H1 (cell line): ENCODE data around the gene ADIPOR2. TPM values are rescaled to one million over a fixed set of nuclear protein-coding genes. Genes with fewer than 3 reads are reported as not detected.
A peak's percentile ranks its signal among the peaks of the same experiment; 100 is the strongest.

Source experiments
- CTCF ChIA-PET: fragments of 300-600 bp; sonication (Branson Sonifier 250); formaldehyde crosslinking; loops from one replicate; lab custom pipeline; 2021; ENCODE audit not compliant: partially characterized antibody; lab: Charles Lee
- POLR2A ChIA-PET: fragments of 300-600 bp; sonication (Branson Sonifier 250); formaldehyde crosslinking; loops from one replicate; lab custom pipeline; 2021; ENCODE audit warnings: inconsistent platforms; ENCODE audit not compliant: partially characterized antibody; lab: Charles Lee
- DNase-seq, 2 experiments: peaks; one replicate each; pipeline versions ENCODE4 v3.0.0 to v3.0.0-alpha.2; 2010 to 2022; ENCODE audit warnings: low spot score in 2 of 2, low read depth in 1 of 2, mixed read lengths in 1 of 2
- FAIRE-seq: peaks from 2 replicates; lab custom pipeline; 2011; peaks lifted over from hg19 to GRCh38; lab: Jason Lieb, UNC
- H2AFZ ChIP-seq: 2 replicates; pipeline ENCODE4 v1.8.1; 2012; ENCODE audit warnings: low read length, inconsistent platforms
- H2AK5ac ChIP-seq: 2 replicates; pipeline ENCODE4 v1.6.1; 2013; ENCODE audit warnings: low read depth, low read length
- H2BK120ac ChIP-seq: replicated peaks from 2 replicates; pipeline ENCODE3; 2013; ENCODE audit warnings: low read depth, low read length, inconsistent platforms
- H2BK12ac ChIP-seq: 2 replicates; pipeline ENCODE4 v1.6.1; 2013; ENCODE audit warnings: low read depth, low read length
- H2BK15ac ChIP-seq: 2 replicates; pipeline ENCODE4 v1.6.1; 2013; ENCODE audit warnings: low read length
- H2BK20ac ChIP-seq: 2 replicates; pipeline ENCODE4 v1.6.1; 2013; ENCODE audit warnings: low read length
- H2BK5ac ChIP-seq: 2 replicates; pipeline ENCODE4 v1.6.1; 2013; ENCODE audit warnings: low read depth, low read length
- H3K14ac ChIP-seq: 2 replicates; pipeline ENCODE4 v1.6.1; 2013; ENCODE audit warnings: inconsistent platforms; ENCODE audit not compliant: insufficient read length
- H3K18ac ChIP-seq: 2 replicates; pipeline ENCODE4 v1.6.1; 2013; ENCODE audit warnings: low read length; ENCODE audit errors: extremely low read depth
- H3K23ac ChIP-seq: 2 replicates; pipeline ENCODE4 v1.6.1; 2013; ENCODE audit warnings: inconsistent platforms; ENCODE audit not compliant: insufficient read length
- H3K23me2 ChIP-seq: 2 replicates; pipeline ENCODE4 v1.6.1; 2013; ENCODE audit warnings: low read depth, low read length
- H3K27ac ChIP-seq: 2 replicates; pipeline ENCODE4 v1.6.1; 2011; ENCODE audit warnings: low read depth, low read length, inconsistent platforms
- H3K27me3 ChIP-seq, 4 experiments: replicated peaks in 1 of 4; 1 replicate in 1 of 4; 2 replicates in 3 of 4; pipeline versions ENCODE4 v1.6.1 to v1.8.1; 2011 to 2013; ENCODE audit warnings: low read length in 3 of 4, mild to moderate bottlenecking in 3 of 4, inconsistent platforms in 2 of 4, mixed read lengths in 2 of 4, moderate library complexity in 1 of 4; ENCODE audit not compliant: control insufficient read depth in 3 of 4, insufficient read depth in 3 of 4; ENCODE audit errors: extremely low read depth in 1 of 4
- H3K36me3 ChIP-seq, 4 experiments: 2 replicates each; pipeline versions ENCODE4 v1.6.1 to v1.8.1; 2011 to 2013; ENCODE audit warnings: mild to moderate bottlenecking in 4 of 4, low read length in 3 of 4, moderate library complexity in 2 of 4, control low read depth in 1 of 4, inconsistent platforms in 1 of 4; ENCODE audit not compliant: insufficient read depth in 4 of 4, control insufficient read depth in 2 of 4
- H3K4ac ChIP-seq: replicated peaks from 2 replicates; pipeline ENCODE3; 2013; ENCODE audit warnings: low read length, low read depth, mixed read lengths, inconsistent platforms; ENCODE audit not compliant: insufficient read length
- H3K4me1 ChIP-seq, 4 experiments: replicated peaks in 1 of 4; 1 replicate in 1 of 4; 2 replicates in 3 of 4; pipeline versions ENCODE4 v1.6.1 to v1.8.1; 2011 to 2013; ENCODE audit warnings: low read length in 3 of 4, inconsistent platforms in 2 of 4, mixed read lengths in 1 of 4; ENCODE audit not compliant: insufficient read depth in 4 of 4, control insufficient read depth in 3 of 4
- H3K4me2 ChIP-seq, 2 experiments: 2 replicates each; pipeline versions ENCODE4 v1.6.1 to v1.8.1; 2011 to 2013; ENCODE audit warnings: low read depth in 2 of 2, low read length in 2 of 2, control low read depth in 1 of 2, inconsistent platforms in 1 of 2, mild to moderate bottlenecking in 1 of 2; ENCODE audit not compliant: insufficient read depth in 1 of 2
- H3K4me3 ChIP-seq, 4 experiments: fragments of 200-600, 300-600 bp in 1 of 4; sonication (generic), shearing (Covaris generic), sonication (Bioruptor Twin) in 1 of 4; 2 replicates each; pipeline versions ENCODE4 v1.5.1 to v1.8.1; 2011 to 2016; ENCODE audit warnings: low read length in 4 of 4, low read depth in 3 of 4, control low read depth in 2 of 4, inconsistent platforms in 2 of 4, mild to moderate bottlenecking in 2 of 4, mixed read lengths in 1 of 4, moderate library complexity in 1 of 4; ENCODE audit not compliant: insufficient read depth in 2 of 4; ENCODE audit errors: extremely low read depth in 1 of 4
- H3K56ac ChIP-seq: replicated peaks from 2 replicates; pipeline ENCODE3; 2013; ENCODE audit warnings: low read depth, mild to moderate bottlenecking, mixed read lengths, low read length, inconsistent platforms; ENCODE audit not compliant: insufficient read length
- H3K79me1 ChIP-seq: 2 replicates; pipeline ENCODE4 v1.6.1; 2013; ENCODE audit warnings: low read depth, low read length, control low read depth
- H3K79me2 ChIP-seq, 2 experiments: 2 replicates each; pipeline versions ENCODE4 v1.6.1 to v1.8.1; 2012 to 2013; ENCODE audit warnings: low read length in 2 of 2, mild to moderate bottlenecking in 2 of 2, inconsistent platforms in 1 of 2; ENCODE audit not compliant: insufficient read depth in 2 of 2, control insufficient read depth in 1 of 2
- H3K9ac ChIP-seq, 4 experiments: replicated peaks in 1 of 4; 1 replicate in 1 of 4; 2 replicates in 3 of 4; pipeline versions ENCODE4 v1.6.1 to v1.8.1; 2011 to 2013; ENCODE audit warnings: low read depth in 3 of 4, low read length in 3 of 4, control low read depth in 2 of 4, mild to moderate bottlenecking in 2 of 4, moderate library complexity in 2 of 4, inconsistent platforms in 1 of 4; ENCODE audit errors: extremely low read depth in 1 of 4
- H3K9me3 ChIP-seq, 2 experiments: 2 replicates each; pipeline versions ENCODE4 v1.6.1 to v1.8.1; 2012 to 2013; ENCODE audit warnings: mild to moderate bottlenecking in 2 of 2, moderate library complexity in 2 of 2, control low read depth in 1 of 2, inconsistent platforms in 1 of 2, low read depth in 1 of 2, low read length in 1 of 2, mixed read lengths in 1 of 2; ENCODE audit not compliant: insufficient read depth in 2 of 2
- H4K20me1 ChIP-seq, 2 experiments: replicated peaks in 1 of 2; 2 replicates each; pipeline versions ENCODE3 to v1.8.1; 2011 to 2013; ENCODE audit warnings: inconsistent platforms in 2 of 2, low read length in 2 of 2, mild to moderate bottlenecking in 1 of 2; ENCODE audit not compliant: insufficient read depth in 2 of 2, control insufficient read depth in 1 of 2
- H4K5ac ChIP-seq: 2 replicates; pipeline ENCODE4 v1.6.1; 2013; ENCODE audit warnings: low read length, low read depth, mixed read lengths, inconsistent platforms; ENCODE audit not compliant: insufficient read length
- H4K8ac ChIP-seq: 2 replicates; pipeline ENCODE4 v1.8.0; 2013; ENCODE audit warnings: mild to moderate bottlenecking, moderate library complexity, low read length, inconsistent platforms; ENCODE audit not compliant: insufficient read depth; ENCODE audit errors: extremely low read depth
- H4K91ac ChIP-seq: replicated peaks from 2 replicates; pipeline ENCODE3; 2013; ENCODE audit warnings: low read length, mixed read lengths, inconsistent platforms; ENCODE audit not compliant: insufficient read length
- ASH2L ChIP-seq: fragments of 200-600, 300-600 bp; sonication (generic); IDR thresholded peaks from one replicate; pipeline ENCODE4 v1.7.1; 2017; ENCODE audit warnings: low read length
- BCL11A ChIP-seq, 2 experiments: IDR thresholded peaks; one replicate each; pipeline ENCODE4 v1.6.1; 2011; ENCODE audit warnings: low read depth in 2 of 2, low read length in 2 of 2, mild to moderate bottlenecking in 2 of 2
- CEBPB ChIP-seq: IDR thresholded peaks from 2 replicates; pipeline ENCODE4 v1.6.1; 2012; ENCODE audit warnings: low read depth, low read length
- CHD2 ChIP-seq: IDR thresholded peaks from 2 replicates; pipeline ENCODE4 v1.6.1; 2012; ENCODE audit warnings: low read length, improper control_type of control experiment
- GABPA ChIP-seq: IDR thresholded peaks from 2 replicates; pipeline ENCODE4 v1.6.1; 2011; ENCODE audit warnings: mild to moderate bottlenecking, low read length, moderate library complexity, borderline replicate concordance; ENCODE audit not compliant: insufficient read depth
- GTF2F1 ChIP-seq: IDR thresholded peaks from 2 replicates; pipeline ENCODE4 v1.6.1; 2012; ENCODE audit warnings: low read depth, low read length, improper control_type of control experiment, borderline replicate concordance
- KDM1A ChIP-seq: fragments of 200-600, 300-600 bp; sonication (generic); IDR thresholded peaks from 2 replicates; pipeline ENCODE4 v1.7.1; 2016; ENCODE audit warnings: mild to moderate bottlenecking, low read length, borderline replicate concordance
- RAD21 ChIP-seq, 2 experiments: IDR thresholded peaks in 1 of 2; conservative IDR thresholded peaks in 1 of 2; 2 replicates each; pipeline ENCODE4 v1.6.1; 2011; ENCODE audit warnings: low read depth in 2 of 2, low read length in 2 of 2, improper control_type of control experiment in 1 of 2, inconsistent platforms in 1 of 2, mild to moderate bottlenecking in 1 of 2, moderate library complexity in 1 of 2
- RBBP5 ChIP-seq: IDR thresholded peaks from 2 replicates; pipeline ENCODE4 v1.7.1; 2012; ENCODE audit warnings: low read depth, mild to moderate bottlenecking, inconsistent platforms, low read length, moderate library complexity, borderline replicate concordance
- RNF2 ChIP-seq: fragments of 200-900, 300-1000 bp; sonication (generic); IDR thresholded peaks from 2 replicates; pipeline ENCODE4 v1.7.1; 2016; ENCODE audit warnings: borderline replicate concordance, low read depth, mild to moderate bottlenecking, antibody characterized with exemption, low read length; ENCODE audit not compliant: poor library complexity, severe bottlenecking; ENCODE audit errors: missing control alignments
- SP1 ChIP-seq: IDR thresholded peaks from 2 replicates; pipeline ENCODE4 v1.6.1; 2011; ENCODE audit warnings: low read depth, low read length
- TAF1 ChIP-seq: IDR thresholded peaks from 2 replicates; pipeline ENCODE4 v1.6.1; 2011; ENCODE audit warnings: mild to moderate bottlenecking, low read depth, low read length
- WGBS, 2 experiments: shearing (Covaris generic) in 1 of 2; methylation state at CpG; one replicate each; pipeline versions ENCODE4 v1.1.6 to v1.1.7; 2013 to 2015; ENCODE audit warnings: low lambda C conversion rate in 2 of 2, mixed read lengths in 2 of 2, inconsistent platforms in 1 of 2, low coverage in 1 of 2, missing lambda C conversion rate in 1 of 2; ENCODE audit not compliant: insufficient replicate concordance in 2 of 2, insufficient coverage in 1 of 2, insufficient read length in 1 of 2; ENCODE audit errors: extremely low coverage in 1 of 2, missing lambda C conversion rate in 1 of 2; 5-methylcytosine and 5-hydroxymethylcytosine counted together
- polyA plus RNA-seq, 7 experiments: library from polyadenylated mRNA; depleted of rRNA in 3 of 7; stranded (reverse) in 5 of 7; unstranded in 2 of 7; fragments of >200 nt in 5 of 7; fragments of 200-250 nt in 2 of 7; gene quantifications; 1 replicate in 5 of 7; 2 replicates in 1 of 7; 4 replicates in 1 of 7; pipeline versions ENCODE4 v1.2.1 to v1.2.3, GENCODE V29; 2011 to 2013; ENCODE audit warnings: missing spikeins in 2 of 7, mixed read lengths in 2 of 7
- total RNA-seq: library from RNA; stranded (reverse); fragmentation: NEBNext Ultra II Directional; extraction: Animal tissue kit (Norgen Biotek cat#: 25700); gene quantifications from 2 replicates; pipeline ENCODE4 v1.2.1, GENCODE V29; 2021

Gene ADIPOR2
- total and polyA plus RNA-seq, 2 of the 8 experiments (the other 6 are each of a cell fraction or from before 2014, with no cell fraction given): 17.5 to 50.8 TPM

DNA sequence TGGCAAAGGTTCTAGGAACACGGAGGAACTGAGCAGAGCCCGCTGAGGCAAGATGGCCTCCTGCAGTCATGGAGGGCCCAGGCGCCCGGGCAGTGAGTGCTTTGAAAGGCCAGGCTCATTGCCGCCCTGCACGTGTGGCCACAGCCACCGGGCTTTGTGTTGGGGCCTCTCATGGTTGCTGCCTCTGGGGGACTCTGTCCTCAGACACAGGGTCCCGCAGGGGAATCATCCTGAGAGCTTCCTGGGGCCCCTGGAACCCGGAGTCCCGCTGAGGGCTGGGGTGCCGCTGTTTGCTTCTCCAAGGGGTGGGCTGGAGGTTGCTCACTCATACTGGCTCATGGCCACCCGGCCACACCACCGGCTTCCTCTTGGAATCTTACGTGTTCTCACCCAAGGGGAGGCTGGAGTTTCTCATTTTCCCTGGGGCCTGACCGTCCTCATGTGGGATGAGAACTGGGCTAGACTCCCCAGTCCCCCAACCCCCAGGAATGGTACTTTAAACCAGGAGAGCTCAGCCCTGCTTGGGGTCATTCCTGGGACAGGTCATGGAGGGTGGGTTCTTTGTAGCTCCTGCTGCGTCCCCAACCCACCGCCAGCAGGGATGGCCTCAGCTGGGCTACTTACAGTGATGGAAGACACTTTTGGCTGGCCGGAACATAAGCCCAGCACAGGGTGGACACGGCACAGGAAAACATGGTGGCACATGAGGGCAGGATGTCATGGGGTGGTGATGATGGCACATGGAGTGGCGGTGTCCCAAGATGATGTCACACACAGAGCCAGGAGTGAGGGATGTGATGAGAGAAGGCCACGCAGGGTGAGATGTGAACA lies 108.4 kb downstream of the ADIPOR2 start:
- no peaks in the 10 kb centered on the region for H3K79me1 ChIP-seq
- H3K56ac ChIP-seq: no peak overlapping the region
- H3K4me2 ChIP-seq: no peak overlapping the region
- H3K14ac ChIP-seq: no peak overlapping the region
- no peak overlapping the region for H3K18ac ChIP-seq
- no peaks in the 10 kb centered on the region for H4K20me1 ChIP-seq
- no peak overlapping the region for H3K4ac ChIP-seq
- H2BK12ac ChIP-seq: peak overlapping the region; percentile 6; the same call in 1 of the 2 replicates
- no peak overlapping the region for H4K5ac ChIP-seq
- FAIRE-seq (no peak), DNase-seq (no peak)
- no peak overlapping the region for H3K27ac ChIP-seq
- peaks cover 0 to 12% (median 1%) of the 10 kb centered on the region in 4 experiments; a peak in 5 of 7 replicates for H3K4me1 ChIP-seq
- H3K23ac ChIP-seq: no peak overlapping the region
- peaks cover 11% of the 10 kb centered on the region for H3K23me2 ChIP-seq
- H3K9ac ChIP-seq: no peak overlapping the region
- H3K9me3 ChIP-seq: no peaks in the 10 kb centered on the region
- no peaks in the 10 kb centered on the region for H3K36me3 ChIP-seq
- H2BK15ac ChIP-seq: peak overlapping the region; percentile 4; the same call in 1 of the 2 replicates
- CTCF ChIA-PET: interaction anchor here (0.6 to 14.3 kb wide), 13 partner anchors 9 to 151 kb away, joined by 3 to 188 read pairs (median 8); no protein-coding TSS in a partner anchor
- H2BK120ac ChIP-seq: no peak overlapping the region
- no peak overlapping the region for H2AFZ ChIP-seq
- POLR2A ChIA-PET: interaction anchor here (1.0 kb wide), 1 partner anchor 144 kb away, joined by 3 read pairs; no protein-coding TSS in a partner anchor
- H2BK5ac ChIP-seq: no peak overlapping the region
- H2AK5ac ChIP-seq: no peak overlapping the region
- no peak overlapping the region for H3K4me3 ChIP-seq
- 90% methylated on average over 20 of the region's 21 CpGs; no CpG with 5 or more reads in 1 of the 2 experiments for WGBS, 2 experiments
- peaks cover 1 to 11% (median 7%) of the 10 kb centered on the region in 4 experiments; a peak in 6 of 7 replicates for H3K27me3 ChIP-seq
- H2BK20ac ChIP-seq: no peak overlapping the region
- no peak overlapping the region for H4K91ac ChIP-seq
- no peak overlapping the region for H4K8ac ChIP-seq
- H3K79me2 ChIP-seq: no peaks in the 10 kb centered on the region
- TF ChIP-seq ASH2L: no peak
- no peak for TF ChIP-seq GABPA
- TF ChIP-seq RNF2: no peak
- TF ChIP-seq TAF1: no peak
- no peak for TF ChIP-seq CEBPB
- TF ChIP-seq GTF2F1: no peak
- TF ChIP-seq RAD21 (IDR thresholded peaks at IDR 0.05 in 1 of 2, conservative IDR thresholded peaks at IDR 0.05 in 1 of 2; ENCODE audit: low read depth in 2 of 2, low read length in 2 of 2): no peak
- no peak for TF ChIP-seq KDM1A
- TF ChIP-seq BCL11A (IDR thresholded peaks at IDR 0.05; ENCODE audit: low read depth in 2 of 2, low read length in 2 of 2): no peak
- no peak for TF ChIP-seq CHD2
- TF ChIP-seq SP1: no peak
- no peak for TF ChIP-seq RBBP5
